ENCODE measurements around the gene THAP4. TPM values are rescaled to one million over a fixed set of nuclear protein-coding genes. Genes with fewer than 3 reads are reported as not detected.

Gene THAP4, protein sequence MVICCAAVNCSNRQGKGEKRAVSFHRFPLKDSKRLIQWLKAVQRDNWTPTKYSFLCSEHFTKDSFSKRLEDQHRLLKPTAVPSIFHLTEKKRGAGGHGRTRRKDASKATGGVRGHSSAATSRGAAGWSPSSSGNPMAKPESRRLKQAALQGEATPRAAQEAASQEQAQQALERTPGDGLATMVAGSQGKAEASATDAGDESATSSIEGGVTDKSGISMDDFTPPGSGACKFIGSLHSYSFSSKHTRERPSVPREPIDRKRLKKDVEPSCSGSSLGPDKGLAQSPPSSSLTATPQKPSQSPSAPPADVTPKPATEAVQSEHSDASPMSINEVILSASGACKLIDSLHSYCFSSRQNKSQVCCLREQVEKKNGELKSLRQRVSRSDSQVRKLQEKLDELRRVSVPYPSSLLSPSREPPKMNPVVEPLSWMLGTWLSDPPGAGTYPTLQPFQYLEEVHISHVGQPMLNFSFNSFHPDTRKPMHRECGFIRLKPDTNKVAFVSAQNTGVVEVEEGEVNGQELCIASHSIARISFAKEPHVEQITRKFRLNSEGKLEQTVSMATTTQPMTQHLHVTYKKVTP
- total RNA-seq, result 46.1 TPM
- long read RNA-seq, transcript THAP4-204 (6 exons, 2,367 nt), result major isoform, 48 of 64 reads
- long read RNA-seq, partial matches to known transcripts, result 8 of 64 reads
- long read RNA-seq, other reads (novel, unspliced or antisense), result 4 of 64 reads

DNA sequence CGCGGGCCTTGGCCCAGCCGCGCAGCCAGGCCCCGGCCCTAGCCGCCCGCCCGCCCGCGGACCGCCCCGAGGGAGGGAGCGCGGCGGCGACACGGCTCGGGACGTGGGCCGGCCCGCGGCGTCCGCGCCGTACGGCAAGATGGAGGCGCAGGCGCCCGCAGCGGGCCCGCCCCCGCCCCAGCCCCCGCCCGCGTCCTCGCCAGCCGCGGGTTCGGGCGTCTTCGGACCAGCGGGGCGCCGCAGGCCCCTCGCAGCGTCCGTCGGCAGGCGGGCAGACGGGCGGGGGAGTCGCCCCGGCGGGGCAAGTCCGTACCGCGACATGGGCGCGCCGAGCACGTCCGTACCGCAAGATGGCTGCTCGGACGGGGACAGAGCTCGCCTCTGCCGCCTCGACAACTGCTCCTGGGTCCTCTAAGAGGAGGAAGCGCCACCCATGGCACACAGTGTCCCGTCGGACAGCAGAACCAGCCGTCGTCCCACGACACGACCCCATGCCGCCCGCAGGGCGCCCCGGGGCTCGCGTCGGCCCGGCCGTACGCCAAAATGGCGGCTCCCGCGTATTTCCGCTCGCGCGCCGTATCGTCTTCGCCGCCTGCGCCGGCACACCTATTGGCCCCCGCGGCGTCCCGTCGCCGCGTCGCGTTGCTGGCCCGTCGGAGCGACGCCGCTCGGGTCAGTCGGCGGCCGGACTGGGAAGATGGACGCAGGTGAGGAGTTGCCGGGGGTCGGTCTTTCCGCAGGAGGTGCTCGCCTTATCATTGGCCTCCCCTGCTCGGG lies at the start of gene THAP4, which contains the start of gene ATG4B:
TSS of gene THAP4 (minus strand) at position 141 of the 777 bp plus-strand sequence. CDS start 141 bp downstream, outside the sequence.
TSS of gene ATG4B (plus strand) at position 676 of the 777 bp plus-strand sequence. CDS start at position 698, 22 bp downstream.
- intact Hi-C loops (cut with DNase I), result no loop called here
- peaks cover 44% of the 10 kb centered on the region for H3K4me1 ChIP-seq
- peak; percentile 92 for ATAC-seq

DNA sequence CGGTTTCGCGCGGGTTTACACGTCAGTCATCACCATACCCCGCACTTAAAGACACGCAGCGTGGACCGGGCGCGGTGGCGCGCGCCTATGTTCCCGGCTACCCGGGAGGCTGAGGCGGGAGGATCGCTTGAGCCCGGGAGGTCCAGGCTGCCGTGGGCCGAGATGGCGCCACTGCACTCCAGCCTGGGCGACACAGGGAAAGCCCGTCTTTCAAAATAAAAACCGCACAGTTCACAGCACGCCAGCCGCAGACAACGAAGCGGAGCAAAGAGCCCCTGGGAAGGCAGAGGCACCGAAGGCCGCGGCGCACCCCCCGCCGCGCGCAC lies 49.3 kb upstream of the THAP4 start:
- no peaks in the 10 kb centered on the region for H3K9me3 ChIP-seq
- ATAC-seq (no peak), DNase-seq (no peak)
- peaks cover 14% of the 10 kb centered on the region for H3K36me3 ChIP-seq
- intact Hi-C loops (cut with DNase I), result no loop called here
- peak overlapping the region; percentile 69 for H3K27ac ChIP-seq
- no peaks in the 10 kb centered on the region for H3K27me3 ChIP-seq
- peaks cover 19% of the 10 kb centered on the region for H3K4me1 ChIP-seq
- H3K4me3 ChIP-seq, result peak overlapping the region; percentile 93
- TF ChIP-seq, protein P1, sequence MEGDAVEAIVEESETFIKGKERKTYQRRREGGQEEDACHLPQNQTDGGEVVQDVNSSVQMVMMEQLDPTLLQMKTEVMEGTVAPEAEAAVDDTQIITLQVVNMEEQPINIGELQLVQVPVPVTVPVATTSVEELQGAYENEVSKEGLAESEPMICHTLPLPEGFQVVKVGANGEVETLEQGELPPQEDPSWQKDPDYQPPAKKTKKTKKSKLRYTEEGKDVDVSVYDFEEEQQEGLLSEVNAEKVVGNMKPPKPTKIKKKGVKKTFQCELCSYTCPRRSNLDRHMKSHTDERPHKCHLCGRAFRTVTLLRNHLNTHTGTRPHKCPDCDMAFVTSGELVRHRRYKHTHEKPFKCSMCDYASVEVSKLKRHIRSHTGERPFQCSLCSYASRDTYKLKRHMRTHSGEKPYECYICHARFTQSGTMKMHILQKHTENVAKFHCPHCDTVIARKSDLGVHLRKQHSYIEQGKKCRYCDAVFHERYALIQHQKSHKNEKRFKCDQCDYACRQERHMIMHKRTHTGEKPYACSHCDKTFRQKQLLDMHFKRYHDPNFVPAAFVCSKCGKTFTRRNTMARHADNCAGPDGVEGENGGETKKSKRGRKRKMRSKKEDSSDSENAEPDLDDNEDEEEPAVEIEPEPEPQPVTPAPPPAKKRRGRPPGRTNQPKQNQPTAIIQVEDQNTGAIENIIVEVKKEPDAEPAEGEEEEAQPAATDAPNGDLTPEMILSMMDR (IDR thresholded peaks at IDR 0.05), result no peak

More for the DNA sequence above, at the start of gene THAP4, which contains the start of gene ATG4B:
- H3K9me3 ChIP-seq, result no peaks in the 10 kb centered on the region
- TF ChIP-seq, protein P1 (IDR thresholded peaks at IDR 0.05), result no peak
- peak within 1 kb of the TSS; percentile 99 for H3K27ac ChIP-seq
- H3K27me3 ChIP-seq, result no peaks in the 10 kb centered on the region
- peak within 1 kb of the TSS; percentile 77 for H3K4me3 ChIP-seq
- peaks cover 15% of the 10 kb centered on the region for H3K36me3 ChIP-seq
- DNase-seq, result peak; percentile 94

DNA sequence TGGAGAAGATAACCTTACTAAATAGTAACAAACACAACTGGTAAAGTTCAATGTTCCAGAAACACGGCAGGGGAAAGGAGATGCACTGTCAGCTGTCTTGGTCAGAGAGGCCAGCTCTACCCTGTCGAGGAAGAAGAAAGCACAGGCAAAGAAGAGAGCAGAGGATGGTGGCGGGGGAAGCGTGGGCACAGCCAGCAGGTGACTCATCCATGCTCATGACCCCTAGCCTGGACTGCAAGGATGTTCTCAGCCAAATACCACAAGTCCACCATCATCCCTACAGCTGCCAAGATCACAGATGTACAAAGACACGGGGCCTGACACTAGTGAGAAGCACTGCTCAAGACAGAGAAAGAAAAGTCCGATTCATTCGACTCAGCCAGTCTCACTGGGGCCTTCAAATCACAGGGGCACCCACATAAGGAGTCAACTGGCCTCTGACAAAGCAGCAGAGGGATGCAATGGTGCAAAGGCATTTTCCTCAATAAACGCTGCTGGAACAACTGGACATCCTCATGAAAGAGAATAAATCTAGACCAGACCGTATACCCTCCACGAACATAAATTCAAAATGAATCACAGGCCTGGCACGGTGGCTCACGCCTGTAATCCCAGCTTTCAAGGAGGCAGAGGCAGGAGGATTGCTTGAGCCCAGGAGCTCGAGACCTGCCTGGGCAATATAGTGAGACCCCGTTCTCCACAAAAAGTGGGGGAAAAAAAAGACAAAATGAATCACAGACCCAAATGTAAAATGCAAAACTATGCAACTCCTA lies 44.1 kb upstream of the THAP4 start:
- Histone ChIP-seq H3K4me1 (peaks cover 6% of the 10 kb centered on the region), H3K27ac (no peak overlapping the region), H3K4me3 (no peak overlapping the region), H3K9me3 (no peaks in the 10 kb centered on the region), H3K27me3 (no peaks in the 10 kb centered on the region), H3K36me3 (peaks cover 30% of the 10 kb centered on the region)
- TF ChIP-seq, protein P1 (IDR thresholded peaks at IDR 0.05), result no peak
- ATAC-seq, result peak; percentile 48
- DNase-seq, result no peak
- intact Hi-C loops (cut with DNase I), result no loop called here

DNA sequence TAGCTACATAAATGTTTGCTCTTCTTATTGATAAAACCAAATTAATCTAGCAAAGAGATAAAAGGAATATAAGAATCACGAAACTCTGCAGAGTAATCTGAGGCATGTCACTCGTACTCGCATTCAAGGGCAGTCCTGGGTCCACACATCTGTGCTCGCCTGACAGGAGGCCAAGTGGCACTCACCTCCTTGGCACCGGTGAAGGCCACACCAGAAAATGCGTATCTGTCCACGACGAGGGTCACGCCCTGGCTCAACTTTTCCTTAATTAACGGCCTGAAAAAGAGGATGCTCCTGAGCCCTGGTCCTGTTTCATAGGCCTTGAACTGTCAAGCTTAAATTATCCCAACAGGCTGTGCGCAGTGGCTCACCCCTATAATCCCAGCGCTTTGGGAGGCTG lies 43.1 kb upstream of the THAP4 start:
- DNase-seq, result no peak
- no peak overlapping the region for H3K27ac ChIP-seq
- peaks cover 30% of the 10 kb centered on the region for H3K36me3 ChIP-seq
- no peak for ATAC-seq
- intact Hi-C loops (cut with DNase I), result no loop called here
- TF ChIP-seq, protein P1 (IDR thresholded peaks at IDR 0.05), result no peak
- no peaks in the 10 kb centered on the region for H3K27me3 ChIP-seq
- H3K4me3 ChIP-seq, result no peak overlapping the region
- H3K9me3 ChIP-seq, result no peaks in the 10 kb centered on the region
- H3K4me1 ChIP-seq, result no peaks in the 10 kb centered on the region
